HG03025 (cell line): ENCODE measurements around the gene CNKSR3.

Experiments used
- ATAC-seq: cut with Tn5 transposase; IDR thresholded peaks from one replicate; pipeline ENCODE4 v1.9.1; 2021; ENCODE audit warnings: mild to moderate bottlenecking, moderate library complexity; ENCODE audit not compliant: unreplicated experiment, low FRiP score

The CNKSR3 gene

GRCh38 chr6:154394571-154394970, 115.9 kb downstream of the CNKSR3 start:
- ATAC-seq: no peak

GRCh38 chr6:154390034-154390433, 120.5 kb downstream of the CNKSR3 start:
- no peak for ATAC-seq

GRCh38 chr6:154388803-154389202, 121.7 kb downstream of the CNKSR3 start:
- no peak for ATAC-seq

GRCh38 chr6:154386848-154387717, 123.4 kb downstream of the CNKSR3 start:
- ATAC-seq: no peak

- ATAC-seq: no peak
Measured at GRCh38 chr6:154384191-154384590, 126.3 kb downstream of the CNKSR3 start.

- ATAC-seq: no peak
Measured at GRCh38 chr6:154383273-154383672, 127.2 kb downstream of the CNKSR3 start.

- ATAC-seq: no peak
Measured at GRCh38 chr6:154382740-154383139, 127.7 kb downstream of the CNKSR3 start.

- ATAC-seq: no peak
Measured at GRCh38 chr6:154381548-154381947, 128.9 kb downstream of the CNKSR3 start.

- no peak for ATAC-seq
Measured at GRCh38 chr6:154380741-154381140, 129.7 kb downstream of the CNKSR3 start.

GRCh38 chr6:154379585-154379984, 130.9 kb downstream of the CNKSR3 start:
- no peak for ATAC-seq

GRCh38 chr6:154378518-154378917, 132.0 kb downstream of the CNKSR3 start:
- ATAC-seq: no peak

GRCh38 chr6:154377726-154378125, 132.8 kb downstream of the CNKSR3 start:
- ATAC-seq: no peak

GRCh38 chr6:154373971-154374370, 136.5 kb downstream of the CNKSR3 start:
- ATAC-seq: no peak

- ATAC-seq: no peak
Measured at GRCh38 chr6:154371281-154371680, 139.2 kb downstream of the CNKSR3 start.

- ATAC-seq: no peak
Measured at GRCh38 chr6:154370545-154370944, 139.9 kb downstream of the CNKSR3 start.

- ATAC-seq: no peak
Measured at GRCh38 chr6:154367839-154368695, 142.4 kb downstream of the CNKSR3 start.

- no peak for ATAC-seq
Measured at GRCh38 chr6:154367336-154367735, 143.1 kb downstream of the CNKSR3 start.

- ATAC-seq: no peak
Measured at GRCh38 chr6:154363821-154364220, 146.7 kb downstream of the CNKSR3 start.

- ATAC-seq: no peak
Measured at GRCh38 chr6:154361476-154361875, 149.0 kb downstream of the CNKSR3 start.

- ATAC-seq: no peak
Measured at GRCh38 chr6:154360476-154360875, 150.0 kb downstream of the CNKSR3 start.

- no peak for ATAC-seq
Measured at GRCh38 chr6:154359679-154360078, 150.8 kb downstream of the CNKSR3 start.
